HepG2 (cell line): ENCODE data around the gene CMTM3. TPM values are rescaled to one million over a fixed set of nuclear protein-coding genes. Genes with fewer than 3 reads are reported as not detected.

Source experiments
- AKAP8 ChIP-seq: sonication (generic); formaldehyde crosslinking; IDR thresholded peaks from 2 replicates; pipeline ENCODE4 v1.5.1; 2020; ENCODE audit warnings: mild to moderate bottlenecking, missing genetic modification reagents
- ESRRA ChIP-seq: sonication (generic); formaldehyde crosslinking; IDR thresholded peaks from 2 replicates; pipeline ENCODE4 v1.5.1; 2020; ENCODE audit warnings: mild to moderate bottlenecking, low read depth, missing genetic modification reagents
- EZH2 ChIP-seq: conservative IDR thresholded peaks from 2 replicates; pipeline ENCODE4 v1.6.1; 2012; ENCODE audit warnings: mild to moderate bottlenecking, low read depth, low read length, moderate library complexity
- HHEX ChIP-seq: IDR thresholded peaks from 2 replicates; pipeline ENCODE4 v1.6.1; 2016; ENCODE audit warnings: control low read depth
- KMT2A ChIP-seq: sonication (generic); formaldehyde crosslinking; IDR thresholded peaks from 2 replicates; pipeline ENCODE4 v1.4.0; 2020; ENCODE audit warnings: missing genetic modification reagents
- MAFG ChIP-seq: sonication (generic); formaldehyde crosslinking; IDR thresholded peaks from 2 replicates; pipeline ENCODE4 v1.5.1; 2020; ENCODE audit warnings: mild to moderate bottlenecking, missing genetic modification reagents
- MTF2 ChIP-seq: sonication (generic); formaldehyde crosslinking; IDR thresholded peaks from 2 replicates; pipeline ENCODE4 v1.5.0; 2020; ENCODE audit warnings: missing genetic modification reagents, borderline replicate concordance
- NFYB ChIP-seq: sonication (generic); formaldehyde crosslinking; IDR thresholded peaks from 2 replicates; pipeline ENCODE4 v1.4.0; 2020; ENCODE audit warnings: missing genetic modification reagents
- NKX3-1 ChIP-seq: sonication (generic); formaldehyde crosslinking; IDR thresholded peaks from 2 replicates; pipeline ENCODE4 v1.5.0; 2020; ENCODE audit warnings: missing genetic modification reagents
- PLRG1 ChIP-seq: fragments of 450-650 bp; conservative IDR thresholded peaks from 2 replicates; pipeline ENCODE4 v1.6.1; 2016
- REPIN1 ChIP-seq: sonication (generic); formaldehyde crosslinking; IDR thresholded peaks from 2 replicates; pipeline ENCODE4 v1.8.0; 2022; ENCODE audit warnings: missing genetic modification reagents, low read depth, mild to moderate bottlenecking, borderline replicate concordance
- RFXAP ChIP-seq: sonication (generic); formaldehyde crosslinking; IDR thresholded peaks from 2 replicates; pipeline ENCODE4 v1.4.0; 2020; ENCODE audit warnings: missing genetic modification reagents, borderline replicate concordance
- SP5 ChIP-seq: IDR thresholded peaks from 2 replicates; pipeline ENCODE4 v1.6.1; 2016; ENCODE audit warnings: low read depth, borderline replicate concordance
- TBX2 ChIP-seq: sonication (generic); formaldehyde crosslinking; IDR thresholded peaks from 2 replicates; pipeline ENCODE4 v1.5.0; 2020; ENCODE audit warnings: missing genetic modification reagents, mild to moderate bottlenecking, borderline replicate concordance
- ZNF224 ChIP-seq: sonication (generic); formaldehyde crosslinking; IDR thresholded peaks from 2 replicates; pipeline ENCODE4 v1.5.0; 2020; ENCODE audit warnings: mild to moderate bottlenecking, missing genetic modification reagents
- ZNF589 ChIP-seq: sonication (generic); formaldehyde crosslinking; conservative IDR thresholded peaks from 2 replicates; pipeline ENCODE4 v1.8.0; 2022; ENCODE audit warnings: mild to moderate bottlenecking, moderate library complexity, missing genetic modification reagents
- ZNF609 ChIP-seq: sonication (generic); formaldehyde crosslinking; IDR thresholded peaks from 2 replicates; pipeline ENCODE4 v1.4.0; 2020; ENCODE audit warnings: mild to moderate bottlenecking, missing genetic modification reagents, borderline replicate concordance
- ZNF749 ChIP-seq: sonication (generic); formaldehyde crosslinking; IDR thresholded peaks from 2 replicates; pipeline ENCODE4 v1.8.0; 2022; ENCODE audit warnings: mild to moderate bottlenecking, missing genetic modification reagents, moderate library complexity, borderline replicate concordance
- polyA plus RNA-seq, 8 experiments: library from polyadenylated mRNA; depleted of rRNA in 3 of 8; stranded (reverse) in 7 of 8; unstranded in 1 of 8; fragments of >200 nt; fragmentation: Illumina TruSeq in 4 of 8; extraction: Trizol in 4 of 8; gene quantifications; 2 replicates each; pipeline versions ENCODE4 v1.2.1 to v1.2.3, GENCODE V29; 2011 to 2016; ENCODE audit warnings: low read depth in 4 of 8, missing spikeins in 1 of 8, mixed read lengths in 1 of 8; ENCODE audit not compliant: insufficient read depth in 1 of 8
- total RNA-seq, 5 experiments: library from RNA; depleted of rRNA; stranded (reverse); fragments of >200 nt; fragmentation: Illumina TruSeq; extraction: Trizol; gene quantifications; 2 replicates each; pipeline ENCODE4 v1.2.3, GENCODE V29; 2016; ENCODE audit warnings: low read depth in 1 of 5
- TF ChIP-seq, protein P1 (sequence below): IDR thresholded peaks from 2 replicates; pipeline ENCODE4 v1.6.1; 2016; ENCODE audit warnings: mild to moderate bottlenecking
- TF ChIP-seq, protein P2 (sequence below): sonication (generic); formaldehyde crosslinking; IDR thresholded peaks from 2 replicates; pipeline ENCODE4 v1.4.0; 2020; ENCODE audit warnings: mild to moderate bottlenecking, missing genetic modification reagents

CMTM3 gene
- total and polyA plus RNA-seq, 2 of the 13 experiments (the other 11 are each of a cell fraction or from before 2014, with no cell fraction given): 29.2 to 48.7 TPM

DNA sequence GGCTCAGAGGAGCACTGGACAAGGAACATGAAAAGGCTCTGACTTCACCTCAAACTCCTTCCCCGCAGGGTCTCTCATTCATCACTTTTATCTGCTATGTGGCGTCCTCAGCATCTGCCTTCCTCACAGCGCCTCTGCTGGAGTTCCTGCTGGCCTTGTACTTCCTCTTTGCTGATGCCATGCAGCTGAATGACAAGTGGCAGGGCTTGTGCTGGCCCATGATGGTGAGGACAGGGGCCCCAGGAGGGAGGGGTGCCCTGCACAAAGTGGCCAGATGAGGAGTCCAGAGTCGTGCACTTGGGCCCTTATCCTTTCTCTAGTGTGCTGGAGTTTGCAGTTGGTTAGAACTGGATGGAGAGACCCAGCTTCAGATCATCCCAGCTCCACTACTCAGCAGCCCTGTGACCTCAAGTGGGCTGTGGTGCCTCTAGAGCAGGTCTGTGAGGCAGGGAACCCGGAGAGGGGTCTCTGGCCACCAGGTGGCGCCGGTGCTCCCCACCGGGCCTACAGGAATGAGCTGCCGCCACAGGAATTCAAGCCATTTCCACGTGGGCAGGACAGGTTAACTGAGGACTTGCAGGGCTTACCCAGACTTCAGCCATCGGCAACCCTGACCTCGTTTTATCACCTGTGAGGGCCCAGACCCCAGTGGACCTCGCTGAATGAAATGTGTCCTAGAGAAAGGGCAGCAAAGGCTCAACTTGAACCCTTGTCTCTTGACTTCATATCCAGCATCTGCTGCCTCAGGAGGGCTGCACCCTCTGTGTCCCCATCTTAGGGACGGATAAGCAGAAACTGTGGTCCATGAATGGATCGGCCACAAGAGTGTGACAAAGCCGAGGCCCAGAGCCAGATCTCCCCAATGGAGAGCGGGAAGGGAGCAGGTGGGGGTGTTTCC, 4.0 kb downstream of the CMTM3 start (continued):
- TF ChIP-seq, protein P1, sequence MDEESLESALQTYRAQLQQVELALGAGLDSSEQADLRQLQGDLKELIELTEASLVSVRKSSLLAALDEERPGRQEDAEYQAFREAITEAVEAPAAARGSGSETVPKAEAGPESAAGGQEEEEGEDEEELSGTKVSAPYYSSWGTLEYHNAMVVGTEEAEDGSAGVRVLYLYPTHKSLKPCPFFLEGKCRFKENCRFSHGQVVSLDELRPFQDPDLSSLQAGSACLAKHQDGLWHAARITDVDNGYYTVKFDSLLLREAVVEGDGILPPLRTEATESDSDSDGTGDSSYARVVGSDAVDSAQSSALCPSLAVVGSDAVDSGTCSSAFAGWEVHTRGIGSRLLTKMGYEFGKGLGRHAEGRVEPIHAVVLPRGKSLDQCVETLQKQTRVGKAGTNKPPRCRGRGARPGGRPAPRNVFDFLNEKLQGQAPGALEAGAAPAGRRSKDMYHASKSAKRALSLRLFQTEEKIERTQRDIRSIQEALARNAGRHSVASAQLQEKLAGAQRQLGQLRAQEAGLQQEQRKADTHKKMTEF (CRISPR knock-in tag): peak; percentile 89
- TF ChIP-seq, protein P2, sequence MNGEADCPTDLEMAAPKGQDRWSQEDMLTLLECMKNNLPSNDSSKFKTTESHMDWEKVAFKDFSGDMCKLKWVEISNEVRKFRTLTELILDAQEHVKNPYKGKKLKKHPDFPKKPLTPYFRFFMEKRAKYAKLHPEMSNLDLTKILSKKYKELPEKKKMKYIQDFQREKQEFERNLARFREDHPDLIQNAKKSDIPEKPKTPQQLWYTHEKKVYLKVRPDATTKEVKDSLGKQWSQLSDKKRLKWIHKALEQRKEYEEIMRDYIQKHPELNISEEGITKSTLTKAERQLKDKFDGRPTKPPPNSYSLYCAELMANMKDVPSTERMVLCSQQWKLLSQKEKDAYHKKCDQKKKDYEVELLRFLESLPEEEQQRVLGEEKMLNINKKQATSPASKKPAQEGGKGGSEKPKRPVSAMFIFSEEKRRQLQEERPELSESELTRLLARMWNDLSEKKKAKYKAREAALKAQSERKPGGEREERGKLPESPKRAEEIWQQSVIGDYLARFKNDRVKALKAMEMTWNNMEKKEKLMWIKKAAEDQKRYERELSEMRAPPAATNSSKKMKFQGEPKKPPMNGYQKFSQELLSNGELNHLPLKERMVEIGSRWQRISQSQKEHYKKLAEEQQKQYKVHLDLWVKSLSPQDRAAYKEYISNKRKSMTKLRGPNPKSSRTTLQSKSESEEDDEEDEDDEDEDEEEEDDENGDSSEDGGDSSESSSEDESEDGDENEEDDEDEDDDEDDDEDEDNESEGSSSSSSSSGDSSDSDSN (CRISPR knock-in tag): no peak; the same call in 1 of the 2 replicates
- TF ChIP-seq RFXAP (CRISPR knock-in tag) (peak; percentile 83; the same call in 1 of the 2 replicates), PLRG1 (no peak), MAFG (CRISPR knock-in tag) (no peak), ZNF749 (CRISPR knock-in tag) (no peak), HHEX (CRISPR knock-in tag) (no peak), EZH2 (no peak), SP5 (CRISPR knock-in tag) (no peak), ZNF609 (CRISPR knock-in tag) (no peak; the same call in 1 of the 2 replicates), ZNF589 (CRISPR knock-in tag) (no peak), NFYB (CRISPR knock-in tag) (0 out of 2 replicates have a peak, but pooled peaks have one; percentile 25), NKX3-1 (CRISPR knock-in tag) (0 out of 2 replicates have a peak, but pooled peaks have one; percentile 42), MTF2 (CRISPR knock-in tag) (0 out of 2 replicates have a peak, but pooled peaks have one; percentile 52), TBX2 (CRISPR knock-in tag) (no peak; the same call in 1 of the 2 replicates), REPIN1 (CRISPR knock-in tag) (peak; percentile 82), ZNF224 (peak; percentile 33; the same call in 1 of the 2 replicates), KMT2A (CRISPR knock-in tag) (0 out of 2 replicates have a peak, but pooled peaks have one; percentile 40), AKAP8 (CRISPR knock-in tag) (no peak), ESRRA (CRISPR knock-in tag) (peak; percentile 79)
